ENCODE results near the gene SORCS2. TPM values are rescaled to one million over a fixed set of nuclear protein-coding genes. Genes with fewer than 3 reads are reported as not detected.

The SORCS2 gene
- total RNA-seq, 1 experiment from 2014 or later, result 0.06 TPM

- ChIA-PET POLR2A (ENCODE audit: low non-redundant PET) (no interaction called here), CTCF (no interaction called here)
- no TSS peak for BruUV-seq (replicated peaks)
- H3K4me3 ChIP-seq (ENCODE audit: low read depth, low read length, poor library complexity, severe bottlenecking), result no peak overlapping the region
- intact Hi-C loops (cut with micrococcal nuclease; ENCODE audit: unreplicated experiment), result no loop called here
- DNase-seq (ENCODE audit: low spot score), result no peak
- TF ChIP-seq EZH2 (IDR thresholded peaks at IDR 0.05; ENCODE audit: borderline replicate concordance, low read depth, low read length, poor library complexity, severe bottlenecking), result no peak
- TF ChIP-seq, protein P1, sequence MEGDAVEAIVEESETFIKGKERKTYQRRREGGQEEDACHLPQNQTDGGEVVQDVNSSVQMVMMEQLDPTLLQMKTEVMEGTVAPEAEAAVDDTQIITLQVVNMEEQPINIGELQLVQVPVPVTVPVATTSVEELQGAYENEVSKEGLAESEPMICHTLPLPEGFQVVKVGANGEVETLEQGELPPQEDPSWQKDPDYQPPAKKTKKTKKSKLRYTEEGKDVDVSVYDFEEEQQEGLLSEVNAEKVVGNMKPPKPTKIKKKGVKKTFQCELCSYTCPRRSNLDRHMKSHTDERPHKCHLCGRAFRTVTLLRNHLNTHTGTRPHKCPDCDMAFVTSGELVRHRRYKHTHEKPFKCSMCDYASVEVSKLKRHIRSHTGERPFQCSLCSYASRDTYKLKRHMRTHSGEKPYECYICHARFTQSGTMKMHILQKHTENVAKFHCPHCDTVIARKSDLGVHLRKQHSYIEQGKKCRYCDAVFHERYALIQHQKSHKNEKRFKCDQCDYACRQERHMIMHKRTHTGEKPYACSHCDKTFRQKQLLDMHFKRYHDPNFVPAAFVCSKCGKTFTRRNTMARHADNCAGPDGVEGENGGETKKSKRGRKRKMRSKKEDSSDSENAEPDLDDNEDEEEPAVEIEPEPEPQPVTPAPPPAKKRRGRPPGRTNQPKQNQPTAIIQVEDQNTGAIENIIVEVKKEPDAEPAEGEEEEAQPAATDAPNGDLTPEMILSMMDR (conservative IDR thresholded peaks at IDR 0.05; ENCODE audit: low read depth, low read length), result no peak
- H3K36me3 ChIP-seq (ENCODE audit: insufficient read depth, low read length, poor library complexity, severe bottlenecking), result no peaks in the 10 kb centered on the region
- H3K27ac ChIP-seq (ENCODE audit: low read depth, low read length, poor library complexity, severe bottlenecking), result no peak overlapping the region
- peaks cover 17% of the 10 kb centered on the region for H3K27me3 ChIP-seq (replicated peaks; ENCODE audit: insufficient read depth, low read depth, low read length, poor library complexity)
- no peaks in the 10 kb centered on the region for H3K4me1 ChIP-seq (ENCODE audit: insufficient read depth, low read length, poor library complexity, severe bottlenecking)
- no peaks in the 10 kb centered on the region for H3K9me3 ChIP-seq (ENCODE audit: low read depth, low read length, poor library complexity, severe bottlenecking)
Observed at GRCh38 chr4:7411896-7412553, 219.7 kb downstream of the SORCS2 start.

- H3K27me3 ChIP-seq (replicated peaks; ENCODE audit: insufficient read depth, low read depth, low read length, poor library complexity), result peaks cover 13% of the 10 kb centered on the region
- intact Hi-C loops (cut with micrococcal nuclease; ENCODE audit: unreplicated experiment), result no loop called here
- no peaks in the 10 kb centered on the region for H3K4me1 ChIP-seq (ENCODE audit: insufficient read depth, low read length, poor library complexity, severe bottlenecking)
- DNase-seq (ENCODE audit: low spot score), result no peak
- no peaks in the 10 kb centered on the region for H3K36me3 ChIP-seq (ENCODE audit: insufficient read depth, low read length, poor library complexity, severe bottlenecking)
- no TSS peak for BruUV-seq (replicated peaks)
- no peaks in the 10 kb centered on the region for H3K9me3 ChIP-seq (ENCODE audit: low read depth, low read length, poor library complexity, severe bottlenecking)
- POLR2A ChIA-PET (ENCODE audit: low non-redundant PET), result no interaction called here
- CTCF ChIA-PET, result no interaction called here
- no peak overlapping the region for H3K27ac ChIP-seq (ENCODE audit: low read depth, low read length, poor library complexity, severe bottlenecking)
- TF ChIP-seq, protein P1 (conservative IDR thresholded peaks at IDR 0.05; ENCODE audit: low read depth, low read length), result no peak
- TF ChIP-seq EZH2 (IDR thresholded peaks at IDR 0.05; ENCODE audit: borderline replicate concordance, low read depth, low read length, poor library complexity, severe bottlenecking), result no peak
- no peak overlapping the region for H3K4me3 ChIP-seq (ENCODE audit: low read depth, low read length, poor library complexity, severe bottlenecking)
Observed at GRCh38 chr4:7412554-7412912, 220.2 kb downstream of the SORCS2 start.

GRCh38 chr4:7414046-7414445 lies 221.7 kb downstream of the SORCS2 start:
- DNase-seq (ENCODE audit: low spot score), result no peak
- Histone ChIP-seq H3K4me1 (ENCODE audit: insufficient read depth, low read length, poor library complexity, severe bottlenecking) (no peaks in the 10 kb centered on the region), H3K36me3 (ENCODE audit: insufficient read depth, low read length, poor library complexity, severe bottlenecking) (no peaks in the 10 kb centered on the region), H3K27me3 (replicated peaks; ENCODE audit: insufficient read depth, low read depth, low read length, poor library complexity) (peaks cover 7% of the 10 kb centered on the region), H3K4me3 (ENCODE audit: low read depth, low read length, poor library complexity, severe bottlenecking) (no peak overlapping the region), H3K27ac (ENCODE audit: low read depth, low read length, poor library complexity, severe bottlenecking) (no peak overlapping the region), H3K9me3 (ENCODE audit: low read depth, low read length, poor library complexity, severe bottlenecking) (no peaks in the 10 kb centered on the region)
- ChIA-PET CTCF (no interaction called here), POLR2A (ENCODE audit: low non-redundant PET) (no interaction called here)
- no TSS peak for BruUV-seq (replicated peaks)
- TF ChIP-seq EZH2 (IDR thresholded peaks at IDR 0.05; ENCODE audit: borderline replicate concordance, low read depth, low read length, poor library complexity, severe bottlenecking), result no peak
- TF ChIP-seq, protein P1 (conservative IDR thresholded peaks at IDR 0.05; ENCODE audit: low read depth, low read length), result no peak
- intact Hi-C loops (cut with micrococcal nuclease; ENCODE audit: unreplicated experiment), result no loop called here

Data from A673 (cell line).